HTERT RPE-1 (cell line): ENCODE measurements around the gene MPZL2.

Source experiments
- in situ Hi-C: fragments of 300-500 bp; cut with MboI; formaldehyde crosslinking; loops from 4 replicates; pipeline ENCODE4 v1.14.3; 2020; ENCODE audit warnings: low sequenced_read_pairs

MPZL2 gene

GRCh38 chr11:118283756-118284350 is 19.8 kb upstream of the MPZL2 start:
- in situ Hi-C loops, result no loop called here

DNA sequence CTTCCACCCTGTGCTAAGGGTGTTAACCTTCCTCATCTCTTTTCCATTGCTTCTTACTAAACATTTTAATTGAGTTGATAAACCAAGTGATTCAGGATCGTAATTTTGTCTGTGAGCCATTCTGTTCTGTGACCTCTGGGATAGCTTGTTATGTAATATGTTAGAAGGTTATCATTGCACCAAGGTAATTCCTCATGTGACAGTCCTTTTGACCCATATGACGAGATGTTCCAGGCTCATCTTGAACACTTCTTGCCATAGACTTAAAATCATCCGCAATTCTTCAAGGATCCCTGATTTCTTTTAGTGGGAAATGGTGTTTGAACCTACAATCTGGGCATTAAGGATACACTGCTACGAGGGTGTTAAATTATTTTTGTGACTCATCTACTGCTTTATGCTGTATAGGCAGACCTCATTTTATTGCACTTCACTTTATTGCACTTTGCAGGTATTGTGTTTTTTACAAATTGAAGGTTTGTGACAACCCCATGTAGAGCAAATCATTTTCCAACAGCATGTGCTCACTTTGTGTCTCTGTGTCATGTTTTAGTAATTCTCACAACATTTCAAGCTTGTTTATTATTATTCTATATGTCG is 19.0 kb upstream of the MPZL2 start:
- in situ Hi-C loops, result no loop called here

- in situ Hi-C loops, result no loop called here
Measured at GRCh38 chr11:118282606-118283005, 18.5 kb upstream of the MPZL2 start.

GRCh38 chr11:118281284-118281683 is 17.2 kb upstream of the MPZL2 start:
- in situ Hi-C loops, result no loop called here

- in situ Hi-C loops, result no loop called here
Measured at GRCh38 chr11:118277312-118277711, 13.2 kb upstream of the MPZL2 start.

GRCh38 chr11:118276422-118276821 is 12.3 kb upstream of the MPZL2 start:
- in situ Hi-C loops, result no loop called here

DNA sequence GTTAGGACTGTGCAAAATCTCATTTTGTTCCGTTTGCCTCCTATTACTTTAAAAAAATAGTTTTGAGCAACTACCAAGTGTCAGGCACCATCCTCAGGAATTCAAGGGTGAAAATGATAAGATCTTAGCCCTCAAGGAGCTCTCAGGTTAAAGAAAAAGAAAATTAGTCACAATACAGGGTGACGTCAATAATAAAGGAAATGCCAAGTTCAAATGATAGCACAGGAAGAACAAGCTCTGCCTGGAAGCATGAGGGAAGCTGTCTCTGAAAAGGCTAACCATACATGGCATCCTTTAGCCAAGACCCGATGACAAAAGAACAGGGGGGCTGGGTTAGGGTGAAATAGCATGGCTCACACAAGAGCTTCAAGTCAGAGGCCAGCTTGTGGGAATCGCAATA is 11.1 kb upstream of the MPZL2 start:
- in situ Hi-C loops, result no loop called here

- in situ Hi-C loops, result no loop called here
Measured at GRCh38 chr11:118274186-118274585, 10.1 kb upstream of the MPZL2 start.

DNA sequence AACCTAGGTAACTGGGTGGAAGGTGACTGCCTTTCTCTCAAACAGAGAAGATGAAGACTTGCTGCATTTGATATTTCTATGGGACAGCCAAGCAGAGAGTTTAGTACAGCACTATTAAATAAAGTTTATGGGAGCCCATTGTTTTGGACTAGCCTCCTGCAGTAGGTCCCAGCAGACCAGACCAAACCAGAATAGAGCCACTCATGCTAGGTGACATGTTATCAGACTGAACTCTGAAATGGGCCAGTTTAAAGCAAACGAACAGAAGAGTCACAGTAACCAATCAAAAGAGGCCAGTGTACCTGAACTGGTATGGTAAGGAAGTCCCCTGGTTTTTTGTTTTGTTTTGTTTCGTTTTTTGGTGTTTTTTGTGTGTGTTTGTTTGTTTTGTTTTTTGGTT is 7.9 kb upstream of the MPZL2 start:
- in situ Hi-C loops, result no loop called here

- in situ Hi-C loops, result no loop called here
Measured at GRCh38 chr11:118267486-118267885, 3.4 kb upstream of the MPZL2 start.

DNA sequence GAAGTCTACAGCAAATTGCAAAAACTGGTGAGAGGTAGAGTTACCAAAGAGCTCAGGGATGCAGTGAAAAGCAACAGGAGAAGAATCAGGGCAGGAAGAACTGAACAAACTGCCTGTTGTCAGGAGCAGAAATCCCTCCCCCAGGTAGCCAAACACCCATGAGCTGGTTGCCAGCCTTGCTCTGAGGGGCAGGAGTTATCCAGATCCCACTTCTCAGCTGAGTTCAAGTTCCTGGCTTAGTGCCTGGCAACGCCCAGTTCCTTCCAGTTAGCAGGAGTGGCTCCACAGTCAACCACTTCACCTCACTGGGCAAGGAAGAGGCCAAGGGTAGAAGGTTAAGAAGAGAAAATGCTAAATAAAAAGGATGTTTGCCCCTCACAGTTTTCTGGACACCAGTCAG is 1.9 kb upstream of the MPZL2 start:
- in situ Hi-C loops, result no loop called here

- in situ Hi-C loops, result no loop called here
Measured at GRCh38 chr11:118264569-118265465, 720 bp upstream of the MPZL2 start.

- in situ Hi-C loops, result no loop called here
Measured at GRCh38 chr11:118263112-118263511, 985 bp downstream of the MPZL2 start.

DNA sequence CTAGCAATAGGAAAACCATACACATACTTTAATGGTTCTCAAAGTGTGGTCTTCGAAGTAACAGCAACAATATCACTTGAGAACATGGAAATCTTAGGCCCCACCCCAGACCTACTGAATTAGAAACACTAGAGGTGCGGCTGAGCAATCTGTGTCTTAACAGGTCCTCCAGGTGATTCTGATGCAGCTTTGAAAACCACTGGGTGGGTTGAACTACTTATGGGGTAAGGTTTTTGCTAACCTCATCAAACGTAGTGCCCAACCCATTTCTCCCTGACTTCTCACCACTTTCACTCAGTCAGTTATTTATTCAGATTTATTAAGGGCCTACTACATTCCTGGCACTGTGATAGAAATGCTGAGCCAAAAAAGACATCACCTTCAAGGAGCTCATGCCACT is 3.7 kb downstream of the MPZL2 start:
- in situ Hi-C loops, result no loop called here

DNA sequence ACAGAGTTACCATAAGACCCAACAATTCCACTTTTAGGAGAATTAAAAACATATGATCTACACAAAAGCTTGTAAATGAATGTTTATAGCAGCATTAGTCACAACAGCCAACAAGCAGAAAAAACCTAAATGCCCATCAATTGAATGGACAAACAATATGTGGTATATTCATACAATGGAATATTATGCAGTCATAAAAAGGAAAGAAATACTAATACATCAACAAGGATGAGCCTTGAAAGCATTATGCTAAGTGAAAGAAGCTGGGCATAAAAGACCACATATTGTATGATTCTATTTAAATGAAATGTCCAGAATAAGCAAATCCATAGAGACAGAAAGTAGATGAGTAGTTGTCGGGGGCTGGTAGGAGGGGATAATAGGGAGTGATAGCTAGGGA is 5.0 kb downstream of the MPZL2 start:
- in situ Hi-C loops, result no loop called here

- in situ Hi-C loops, result no loop called here
Measured at GRCh38 chr11:118258410-118258809, 5.7 kb downstream of the MPZL2 start.

GRCh38 chr11:118252688-118253087 is 11.4 kb downstream of the MPZL2 start:
- in situ Hi-C loops, result no loop called here

DNA sequence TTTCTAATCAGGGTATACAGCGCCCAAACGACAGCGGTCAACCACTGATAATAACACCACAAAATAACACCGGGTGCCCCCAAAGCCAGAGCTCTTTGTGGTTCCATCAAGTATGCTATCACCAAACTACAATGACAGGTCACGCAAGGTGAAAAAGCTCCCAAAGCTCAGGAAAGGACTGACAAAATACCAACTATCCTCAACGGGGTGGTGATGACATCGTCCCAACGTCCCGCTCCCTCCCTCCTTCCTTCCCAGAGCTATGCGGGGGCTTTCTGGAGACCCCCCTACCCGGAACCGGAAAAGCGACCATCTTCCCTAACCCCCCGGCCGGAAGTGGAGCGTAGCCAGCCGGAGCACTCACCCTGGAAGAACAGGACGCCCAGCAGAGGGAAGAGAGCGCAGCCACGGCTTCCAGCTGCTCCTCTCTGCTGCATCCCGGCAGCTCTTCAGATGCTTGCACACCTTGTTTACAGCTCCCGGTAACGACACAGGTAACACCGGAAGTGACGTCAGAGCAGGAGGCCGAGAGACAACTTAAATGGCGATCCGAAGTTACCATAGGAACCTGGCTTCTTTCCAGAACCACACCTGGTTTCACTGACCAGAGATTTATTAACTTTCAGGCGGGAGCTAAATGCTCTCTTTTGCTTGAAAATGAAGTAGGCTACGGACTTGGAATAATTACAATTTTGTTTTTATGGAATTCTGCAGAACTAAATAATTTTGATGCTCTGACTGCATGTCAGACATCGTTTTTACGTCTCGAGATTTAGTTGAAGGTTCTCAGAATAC is 12.0 kb downstream of the MPZL2 start, which contains the start of gene MPZL3:
Gene MPZL3, minus strand, starts transcription at position 508 of the 795 bp plus-strand sequence. Its CDS starts 71 bp downstream, at position 437.
- in situ Hi-C loops, result no loop called here

DNA sequence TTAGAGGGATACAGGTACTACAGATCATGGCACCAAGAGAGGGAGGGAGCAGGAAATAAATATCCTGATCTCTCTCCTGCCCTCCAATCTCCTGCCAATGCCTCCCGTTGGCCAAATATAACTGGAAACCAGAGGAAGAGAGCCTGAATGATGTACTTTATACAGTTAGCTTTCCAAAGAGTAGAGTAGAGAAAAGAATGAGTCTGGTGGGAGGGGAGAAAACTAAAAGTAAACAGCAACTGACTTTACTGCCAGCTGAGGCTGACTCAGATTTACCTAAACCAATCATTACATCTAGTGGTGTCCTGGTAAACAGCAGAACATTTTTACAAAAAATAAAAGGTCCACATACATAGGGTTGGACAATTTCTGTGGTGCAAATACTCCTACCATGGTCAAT is 17.1 kb downstream of the MPZL2 start:
- in situ Hi-C loops, result no loop called here

- in situ Hi-C loops, result no loop called here
Measured at GRCh38 chr11:118245936-118246562, 18.0 kb downstream of the MPZL2 start.
